Gastrocnemius medialis (tissue), 4 donors: ENCODE measurements around the gene CNTRL. TPM values are rescaled to one million over a fixed set of nuclear protein-coding genes. Genes with fewer than 3 reads are reported as not detected.

ENCODE experiments used
- ATAC-seq, 2 donors: fragments of 150-250 bp; one replicate each; pipeline ENCODE4 v1.9.1; 2016
- DNase-seq, 2 donors: peaks; one replicate each; pipeline ENCODE4 v3.0.0-alpha.2; 2019
- H3K27ac ChIP-seq, 4 donors: fragments of 200-600 bp; sonication (generic); 1 replicate in 1 of 4; 2 replicates in 3 of 4; pipeline ENCODE4 v1.5.1; 2016 to 2018; ENCODE audit warnings: mild to moderate bottlenecking in 2 of 4, moderate library complexity in 1 of 4
- H3K27me3 ChIP-seq, 3 donors: fragments of 200-600 bp; sonication (generic) in 2 of 3; 1 replicate in 1 of 3; 2 replicates in 2 of 3; pipeline versions ENCODE4 v1.5.1 to v1.6.0; 2016 to 2019; ENCODE audit warnings: mild to moderate bottlenecking in 1 of 3, moderate library complexity in 1 of 3
- H3K36me3 ChIP-seq, 2 donors: fragments of 200-600 bp; sonication (generic) in 1 of 2; one replicate each; pipeline ENCODE4 v1.5.1; 2017 to 2018
- H3K4me1 ChIP-seq, 2 donors: fragments of 200-600 bp; sonication (generic) in 1 of 2; one replicate each; pipeline ENCODE4 v1.5.1; 2016 to 2017; ENCODE audit warnings: mild to moderate bottlenecking in 2 of 2
- H3K4me3 ChIP-seq, 4 donors: fragments of 200-600 bp; sonication (generic) in 3 of 4; 1 replicate in 1 of 4; 2 replicates in 3 of 4; pipeline ENCODE4 v1.5.1; 2016 to 2019; ENCODE audit warnings: mild to moderate bottlenecking in 2 of 4
- H3K9me3 ChIP-seq, 3 donors: fragments of 200-600 bp; sonication (generic) in 2 of 3; 1 replicate in 1 of 3; 2 replicates in 2 of 3; pipeline ENCODE4 v1.5.1; 2016 to 2019
- CTCF ChIP-seq, 5 experiments: fragments of 450-650 bp in 3 of 5; fragments of 200-600 bp in 2 of 5; sonication (generic) in 2 of 5; IDR thresholded peaks in 4 of 5; conservative IDR thresholded peaks in 1 of 5; 1 replicate in 4 of 5; 2 replicates in 1 of 5; pipeline ENCODE4 v1.5.1; 2016 to 2019; ENCODE audit warnings: antibody characterized with exemption in 5 of 5, mild to moderate bottlenecking in 3 of 5, moderate library complexity in 3 of 5
- POLR2A ChIP-seq, 2 donors: fragments of 450-650 bp; IDR thresholded peaks; one replicate each; pipeline ENCODE4 v1.6.1; 2017; ENCODE audit warnings: antibody characterized with exemption in 2 of 2, mild to moderate bottlenecking in 2 of 2, moderate library complexity in 2 of 2
- in situ Hi-C, 4 donors: fragments of 200-750 bp; cut with MboI; loops; one replicate each; pipeline versions ENCODE4 v1.15.0 to v1.8.0; 2017; ENCODE audit warnings: low sequenced_read_pairs in 4 of 4
- intact Hi-C: fragments of 100-400 bp; cut with DNase I; formaldehyde crosslinking; loops from one replicate; pipeline ENCODE4 v1.15.1; 2023; ENCODE audit warnings: low total_unique reads
- total RNA-seq, 4 donors: library from RNA; depleted of rRNA; stranded (reverse); fragments of >200 nt; gene quantifications; one replicate each; pipeline versions ENCODE4 v1.1.0 to v1.2.3, GENCODE V29; 2016

CNTRL gene
- total RNA-seq, 4 donors from 2014 or later: 1.0 to 3.2 (median 1.6) TPM

GRCh38 chr9:121133104-121133816 lies 58.5 kb downstream of the CNTRL start:
- Histone ChIP-seq H3K27ac (no peak overlapping the region), H3K4me3 (no peak overlapping the region), H3K9me3 (no peaks in the 10 kb centered on the region), H3K27me3 (no peaks in the 10 kb centered on the region), H3K36me3 (no peaks in the 10 kb centered on the region), H3K4me1 (no peaks in the 10 kb centered on the region)
- ATAC-seq: no peak
- intact Hi-C loops: no loop called here
- in situ Hi-C loops: no loop called here
- TF ChIP-seq CTCF (IDR thresholded peaks at IDR 0.05 in 4 of 5, conservative IDR thresholded peaks at IDR 0.05 in 1 of 5): no peak
- DNase-seq: peak in 1 of 2 donors; percentile 16

- DNase-seq: no peak
- Histone ChIP-seq H3K4me1 (no peaks in the 10 kb centered on the region), H3K36me3 (peaks cover 0 to 13% of the 10 kb centered on the region in 2 donors), H3K27me3 (no peaks in the 10 kb centered on the region), H3K9me3 (no peaks in the 10 kb centered on the region), H3K4me3 (no peak overlapping the region), H3K27ac (no peak overlapping the region)
- TF ChIP-seq CTCF (IDR thresholded peaks at IDR 0.05 in 4 of 5, conservative IDR thresholded peaks at IDR 0.05 in 1 of 5) (no peak), POLR2A (IDR thresholded peaks at IDR 0.05) (no peak)
- ATAC-seq: no peak
- in situ Hi-C loops (no loop called here), intact Hi-C loops (no loop called here)
Measured at GRCh38 chr9:121135642-121136041, 60.9 kb downstream of the CNTRL start.

GRCh38 chr9:121138561-121138960 lies 63.8 kb downstream of the CNTRL start:
- Histone ChIP-seq H3K27me3 (no peaks in the 10 kb centered on the region), H3K9me3 (no peaks in the 10 kb centered on the region), H3K27ac (no peak overlapping the region), H3K4me3 (no peak overlapping the region), H3K36me3 (peaks cover 0 to 24% of the 10 kb centered on the region in 2 donors), H3K4me1 (no peaks in the 10 kb centered on the region)
- no peak for TF ChIP-seq CTCF (IDR thresholded peaks at IDR 0.05 in 4 of 5, conservative IDR thresholded peaks at IDR 0.05 in 1 of 5)
- TF ChIP-seq POLR2A (IDR thresholded peaks at IDR 0.05): no peak
- DNase-seq (no peak), ATAC-seq (no peak)
- intact Hi-C loops (no loop called here), in situ Hi-C loops (no loop called here)

- no peak overlapping the region for H3K27ac ChIP-seq
- H3K4me3 ChIP-seq: no peak overlapping the region
- TF ChIP-seq CTCF (IDR thresholded peaks at IDR 0.05 in 4 of 5, conservative IDR thresholded peaks at IDR 0.05 in 1 of 5) (no peak), POLR2A (IDR thresholded peaks at IDR 0.05) (no peak)
- ATAC-seq (no peak), DNase-seq (no peak)
- H3K4me1 ChIP-seq: no peaks in the 10 kb centered on the region
- in situ Hi-C loops: no loop called here
- peaks cover 0 to 28% of the 10 kb centered on the region in 2 donors for H3K36me3 ChIP-seq
- intact Hi-C loops: no loop called here
- no peaks in the 10 kb centered on the region for H3K9me3 ChIP-seq
- H3K27me3 ChIP-seq: no peaks in the 10 kb centered on the region
Measured at GRCh38 chr9:121138973-121139372, 64.2 kb downstream of the CNTRL start.

GRCh38 chr9:121140162-121140561 lies 65.4 kb downstream of the CNTRL start:
- no peak overlapping the region for H3K4me3 ChIP-seq
- no peaks in the 10 kb centered on the region for H3K27me3 ChIP-seq
- no peak overlapping the region for H3K27ac ChIP-seq
- no peaks in the 10 kb centered on the region for H3K9me3 ChIP-seq
- H3K36me3 ChIP-seq: peaks cover 0 to 40% of the 10 kb centered on the region in 2 donors
- TF ChIP-seq POLR2A (IDR thresholded peaks at IDR 0.05): no peak
- no peak for TF ChIP-seq CTCF (IDR thresholded peaks at IDR 0.05 in 4 of 5, conservative IDR thresholded peaks at IDR 0.05 in 1 of 5)
- no peaks in the 10 kb centered on the region for H3K4me1 ChIP-seq
- DNase-seq: no peak
- intact Hi-C loops: no loop called here
- in situ Hi-C loops: no loop called here
- ATAC-seq: no peak
